ENCODE data around the gene CDK14.

The CDK14 gene

GRCh38 chr7:90894122-90894521 lies 298.0 kb downstream of the CDK14 start:
- POLR2A ChIA-PET = no interaction called here

GRCh38 chr7:90896458-90896857 lies 300.3 kb downstream of the CDK14 start:
- CTCF ChIA-PET = no interaction called here
- POLR2A ChIA-PET = no interaction called here
- TF ChIP-seq CTCF (IDR thresholded peaks at IDR 0.05; ENCODE audit: control extremely low read depth, extremely low read depth, low read depth, missing control alignments) = no peak

More at GRCh38 chr7:90894122-90894521, 298.0 kb downstream of the CDK14 start:
- DNase-seq (ENCODE audit: extremely low spot score) = no peak
- TF ChIP-seq CTCF (IDR thresholded peaks at IDR 0.05; ENCODE audit: control extremely low read depth, extremely low read depth, low read depth, missing control alignments) = no peak
- CTCF ChIA-PET = interaction anchor here (0.8 kb wide), 1 partner anchor 24 kb away, joined by 3 read pairs; no protein-coding TSS in a partner anchor

GRCh38 chr7:90897961-90898469 lies 301.9 kb downstream of the CDK14 start:
- ChIA-PET CTCF (interaction anchor here (1.3 kb wide), 1 partner anchor 31 kb away, joined by 4 read pairs; no protein-coding TSS in a partner anchor), POLR2A (no interaction called here)
- DNase-seq (ENCODE audit: extremely low spot score) = no peak
- no peak for TF ChIP-seq CTCF (IDR thresholded peaks at IDR 0.05; ENCODE audit: control extremely low read depth, extremely low read depth, low read depth, missing control alignments)

More at GRCh38 chr7:90896458-90896857, 300.3 kb downstream of the CDK14 start:
- no peak for DNase-seq (ENCODE audit: extremely low spot score)

- TF ChIP-seq CTCF (IDR thresholded peaks at IDR 0.05; ENCODE audit: control extremely low read depth, extremely low read depth, low read depth, missing control alignments) = no peak
- ChIA-PET POLR2A (no interaction called here), CTCF (no interaction called here)
- DNase-seq (ENCODE audit: extremely low spot score) = no peak
Observed at GRCh38 chr7:90900628-90901356, 304.7 kb downstream of the CDK14 start.

GRCh38 chr7:90903841-90904240 lies 307.7 kb downstream of the CDK14 start:
- ChIA-PET POLR2A (no interaction called here), CTCF (no interaction called here)
- DNase-seq (ENCODE audit: extremely low spot score) = no peak
- TF ChIP-seq CTCF (IDR thresholded peaks at IDR 0.05; ENCODE audit: control extremely low read depth, extremely low read depth, low read depth, missing control alignments) = no peak

- CTCF ChIA-PET = interaction anchor here (1.3 to 1.6 kb wide), 2 partner anchors 28 to 160 kb away, joined by 3 to 4 read pairs; no protein-coding TSS in a partner anchor
- no peak for DNase-seq (ENCODE audit: extremely low spot score)
- POLR2A ChIA-PET = no interaction called here
- no peak for TF ChIP-seq CTCF (IDR thresholded peaks at IDR 0.05; ENCODE audit: control extremely low read depth, extremely low read depth, low read depth, missing control alignments)
Observed at GRCh38 chr7:90910136-90910535, 314.0 kb downstream of the CDK14 start.

Data from GM10248 (cell line).